ENCODE results near the gene BBIP1. TPM values are rescaled to one million over a fixed set of nuclear protein-coding genes. Genes with fewer than 3 reads are reported as not detected.

BBIP1 gene
- total and polyA plus RNA-seq, 10 of the 15 experiments (the other 5 are each of a cell fraction or from before 2014, with no cell fraction given): 13.8 to 40.8 (median 31.3) TPM

DNA sequence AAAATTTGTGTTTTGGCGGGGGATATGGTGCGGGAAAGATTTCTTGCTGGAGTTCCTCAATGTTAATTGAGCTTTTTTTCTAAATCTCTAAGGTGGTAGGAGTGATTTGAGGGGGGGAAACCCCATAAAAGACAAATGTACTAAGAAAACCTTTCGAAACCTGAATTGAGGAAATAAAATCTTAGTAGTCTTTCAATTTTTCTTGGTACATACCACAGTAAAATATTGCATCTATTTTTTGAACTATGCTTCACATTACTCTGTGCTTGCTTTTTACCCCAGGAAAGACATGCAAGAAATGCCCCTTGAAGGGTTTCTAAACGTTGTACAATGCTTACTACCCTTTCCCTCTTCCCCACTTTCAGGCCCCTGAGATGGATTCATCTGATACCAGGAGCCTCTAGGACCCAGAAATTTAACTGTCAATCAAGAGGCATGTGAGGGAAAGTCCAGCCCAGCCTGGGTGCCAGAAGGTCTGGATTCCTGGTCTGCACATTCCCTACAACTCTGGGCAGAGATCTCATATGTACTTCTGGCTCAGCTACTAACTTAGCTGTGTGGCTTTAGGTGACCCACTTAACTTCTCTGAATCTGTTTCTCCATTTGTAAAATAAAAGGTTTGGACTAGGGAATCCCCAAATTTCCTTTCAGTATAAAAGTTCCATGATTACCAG is 53.0 kb downstream of the BBIP1 start (continued):
- TF ChIP-seq, protein P1, sequence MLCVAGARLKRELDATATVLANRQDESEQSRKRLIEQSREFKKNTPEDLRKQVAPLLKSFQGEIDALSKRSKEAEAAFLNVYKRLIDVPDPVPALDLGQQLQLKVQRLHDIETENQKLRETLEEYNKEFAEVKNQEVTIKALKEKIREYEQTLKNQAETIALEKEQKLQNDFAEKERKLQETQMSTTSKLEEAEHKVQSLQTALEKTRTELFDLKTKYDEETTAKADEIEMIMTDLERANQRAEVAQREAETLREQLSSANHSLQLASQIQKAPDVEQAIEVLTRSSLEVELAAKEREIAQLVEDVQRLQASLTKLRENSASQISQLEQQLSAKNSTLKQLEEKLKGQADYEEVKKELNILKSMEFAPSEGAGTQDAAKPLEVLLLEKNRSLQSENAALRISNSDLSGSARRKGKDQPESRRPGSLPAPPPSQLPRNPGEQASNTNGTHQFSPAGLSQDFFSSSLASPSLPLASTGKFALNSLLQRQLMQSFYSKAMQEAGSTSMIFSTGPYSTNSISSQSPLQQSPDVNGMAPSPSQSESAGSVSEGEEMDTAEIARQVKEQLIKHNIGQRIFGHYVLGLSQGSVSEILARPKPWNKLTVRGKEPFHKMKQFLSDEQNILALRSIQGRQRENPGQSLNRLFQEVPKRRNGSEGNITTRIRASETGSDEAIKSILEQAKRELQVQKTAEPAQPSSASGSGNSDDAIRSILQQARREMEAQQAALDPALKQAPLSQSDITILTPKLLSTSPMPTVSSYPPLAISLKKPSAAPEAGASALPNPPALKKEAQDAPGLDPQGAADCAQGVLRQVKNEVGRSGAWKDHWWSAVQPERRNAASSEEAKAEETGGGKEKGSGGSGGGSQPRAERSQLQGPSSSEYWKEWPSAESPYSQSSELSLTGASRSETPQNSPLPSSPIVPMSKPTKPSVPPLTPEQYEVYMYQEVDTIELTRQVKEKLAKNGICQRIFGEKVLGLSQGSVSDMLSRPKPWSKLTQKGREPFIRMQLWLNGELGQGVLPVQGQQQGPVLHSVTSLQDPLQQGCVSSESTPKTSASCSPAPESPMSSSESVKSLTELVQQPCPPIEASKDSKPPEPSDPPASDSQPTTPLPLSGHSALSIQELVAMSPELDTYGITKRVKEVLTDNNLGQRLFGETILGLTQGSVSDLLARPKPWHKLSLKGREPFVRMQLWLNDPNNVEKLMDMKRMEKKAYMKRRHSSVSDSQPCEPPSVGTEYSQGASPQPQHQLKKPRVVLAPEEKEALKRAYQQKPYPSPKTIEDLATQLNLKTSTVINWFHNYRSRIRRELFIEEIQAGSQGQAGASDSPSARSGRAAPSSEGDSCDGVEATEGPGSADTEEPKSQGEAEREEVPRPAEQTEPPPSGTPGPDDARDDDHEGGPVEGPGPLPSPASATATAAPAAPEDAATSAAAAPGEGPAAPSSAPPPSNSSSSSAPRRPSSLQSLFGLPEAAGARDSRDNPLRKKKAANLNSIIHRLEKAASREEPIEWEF (IDR thresholded peaks at IDR 0.05; ENCODE audit: insufficient replicate concordance, low read depth, low read length): no peak
- TF ChIP-seq MTA3 (IDR thresholded peaks at IDR 0.05; ENCODE audit: borderline replicate concordance, low read length) (no peak), ATF7 (IDR thresholded peaks at IDR 0.05; ENCODE audit: low read depth) (peak; percentile 56), CHD2 (IDR thresholded peaks at IDR 0.05; ENCODE audit: borderline replicate concordance, low read depth, low read length) (no peak), SMAD1 (IDR thresholded peaks at IDR 0.05; ENCODE audit: low read depth, partially characterized antibody) (no peak), CREB1 (IDR thresholded peaks at IDR 0.05; ENCODE audit: low read depth) (no peak), JUND (IDR thresholded peaks at IDR 0.05; ENCODE audit: low read depth, low read length) (no peak), ZNF217 (IDR thresholded peaks at IDR 0.05) (peak; percentile 98), FOS (IDR thresholded peaks at IDR 0.05; ENCODE audit: borderline replicate concordance, extremely low read depth, insufficient read length) (no peak), KDM1A (IDR thresholded peaks at IDR 0.05; ENCODE audit: borderline replicate concordance) (0 out of 2 replicates have a peak, but pooled peaks have one; percentile 68)
- TF ChIP-seq, protein P2, sequence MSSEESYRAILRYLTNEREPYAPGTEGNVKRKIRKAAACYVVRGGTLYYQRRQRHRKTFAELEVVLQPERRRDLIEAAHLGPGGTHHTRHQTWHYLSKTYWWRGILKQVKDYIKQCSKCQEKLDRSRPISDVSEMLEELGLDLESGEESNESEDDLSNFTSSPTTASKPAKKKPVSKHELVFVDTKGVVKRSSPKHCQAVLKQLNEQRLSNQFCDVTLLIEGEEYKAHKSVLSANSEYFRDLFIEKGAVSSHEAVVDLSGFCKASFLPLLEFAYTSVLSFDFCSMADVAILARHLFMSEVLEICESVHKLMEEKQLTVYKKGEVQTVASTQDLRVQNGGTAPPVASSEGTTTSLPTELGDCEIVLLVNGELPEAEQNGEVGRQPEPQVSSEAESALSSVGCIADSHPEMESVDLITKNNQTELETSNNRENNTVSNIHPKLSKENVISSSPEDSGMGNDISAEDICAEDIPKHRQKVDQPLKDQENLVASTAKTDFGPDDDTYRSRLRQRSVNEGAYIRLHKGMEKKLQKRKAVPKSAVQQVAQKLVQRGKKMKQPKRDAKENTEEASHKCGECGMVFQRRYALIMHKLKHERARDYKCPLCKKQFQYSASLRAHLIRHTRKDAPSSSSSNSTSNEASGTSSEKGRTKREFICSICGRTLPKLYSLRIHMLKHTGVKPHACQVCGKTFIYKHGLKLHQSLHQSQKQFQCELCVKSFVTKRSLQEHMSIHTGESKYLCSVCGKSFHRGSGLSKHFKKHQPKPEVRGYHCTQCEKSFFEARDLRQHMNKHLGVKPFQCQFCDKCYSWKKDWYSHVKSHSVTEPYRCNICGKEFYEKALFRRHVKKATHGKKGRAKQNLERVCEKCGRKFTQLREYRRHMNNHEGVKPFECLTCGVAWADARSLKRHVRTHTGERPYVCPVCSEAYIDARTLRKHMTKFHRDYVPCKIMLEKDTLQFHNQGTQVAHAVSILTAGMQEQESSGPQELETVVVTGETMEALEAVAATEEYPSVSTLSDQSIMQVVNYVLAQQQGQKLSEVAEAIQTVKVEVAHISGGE (CRISPR knock-in tag; IDR thresholded peaks at IDR 0.05): no peak
- TF ChIP-seq, protein P3, sequence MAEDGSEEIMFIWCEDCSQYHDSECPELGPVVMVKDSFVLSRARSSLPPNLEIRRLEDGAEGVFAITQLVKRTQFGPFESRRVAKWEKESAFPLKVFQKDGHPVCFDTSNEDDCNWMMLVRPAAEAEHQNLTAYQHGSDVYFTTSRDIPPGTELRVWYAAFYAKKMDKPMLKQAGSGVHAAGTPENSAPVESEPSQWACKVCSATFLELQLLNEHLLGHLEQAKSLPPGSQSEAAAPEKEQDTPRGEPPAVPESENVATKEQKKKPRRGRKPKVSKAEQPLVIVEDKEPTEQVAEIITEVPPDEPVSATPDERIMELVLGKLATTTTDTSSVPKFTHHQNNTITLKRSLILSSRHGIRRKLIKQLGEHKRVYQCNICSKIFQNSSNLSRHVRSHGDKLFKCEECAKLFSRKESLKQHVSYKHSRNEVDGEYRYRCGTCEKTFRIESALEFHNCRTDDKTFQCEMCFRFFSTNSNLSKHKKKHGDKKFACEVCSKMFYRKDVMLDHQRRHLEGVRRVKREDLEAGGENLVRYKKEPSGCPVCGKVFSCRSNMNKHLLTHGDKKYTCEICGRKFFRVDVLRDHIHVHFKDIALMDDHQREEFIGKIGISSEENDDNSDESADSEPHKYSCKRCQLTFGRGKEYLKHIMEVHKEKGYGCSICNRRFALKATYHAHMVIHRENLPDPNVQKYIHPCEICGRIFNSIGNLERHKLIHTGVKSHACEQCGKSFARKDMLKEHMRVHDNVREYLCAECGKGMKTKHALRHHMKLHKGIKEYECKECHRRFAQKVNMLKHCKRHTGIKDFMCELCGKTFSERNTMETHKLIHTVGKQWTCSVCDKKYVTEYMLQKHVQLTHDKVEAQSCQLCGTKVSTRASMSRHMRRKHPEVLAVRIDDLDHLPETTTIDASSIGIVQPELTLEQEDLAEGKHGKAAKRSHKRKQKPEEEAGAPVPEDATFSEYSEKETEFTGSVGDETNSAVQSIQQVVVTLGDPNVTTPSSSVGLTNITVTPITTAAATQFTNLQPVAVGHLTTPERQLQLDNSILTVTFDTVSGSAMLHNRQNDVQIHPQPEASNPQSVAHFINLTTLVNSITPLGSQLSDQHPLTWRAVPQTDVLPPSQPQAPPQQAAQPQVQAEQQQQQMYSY (CRISPR knock-in tag; IDR thresholded peaks at IDR 0.05): no peak
- TF ChIP-seq, protein P4, sequence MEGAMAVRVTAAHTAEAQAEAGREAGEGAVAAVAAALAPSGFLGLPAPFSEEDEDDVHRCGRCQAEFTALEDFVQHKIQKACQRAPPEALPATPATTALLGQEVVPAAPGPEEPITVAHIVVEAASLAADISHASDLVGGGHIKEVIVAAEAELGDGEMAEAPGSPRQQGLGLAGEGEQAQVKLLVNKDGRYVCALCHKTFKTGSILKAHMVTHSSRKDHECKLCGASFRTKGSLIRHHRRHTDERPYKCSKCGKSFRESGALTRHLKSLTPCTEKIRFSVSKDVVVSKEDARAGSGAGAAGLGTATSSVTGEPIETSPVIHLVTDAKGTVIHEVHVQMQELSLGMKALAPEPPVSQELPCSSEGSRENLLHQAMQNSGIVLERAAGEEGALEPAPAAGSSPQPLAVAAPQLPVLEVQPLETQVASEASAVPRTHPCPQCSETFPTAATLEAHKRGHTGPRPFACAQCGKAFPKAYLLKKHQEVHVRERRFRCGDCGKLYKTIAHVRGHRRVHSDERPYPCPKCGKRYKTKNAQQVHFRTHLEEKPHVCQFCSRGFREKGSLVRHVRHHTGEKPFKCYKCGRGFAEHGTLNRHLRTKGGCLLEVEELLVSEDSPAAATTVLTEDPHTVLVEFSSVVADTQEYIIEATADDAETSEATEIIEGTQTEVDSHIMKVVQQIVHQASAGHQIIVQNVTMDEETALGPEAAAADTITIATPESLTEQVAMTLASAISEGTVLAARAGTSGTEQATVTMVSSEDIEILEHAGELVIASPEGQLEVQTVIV (IDR thresholded peaks at IDR 0.05; ENCODE audit: borderline replicate concordance, partially characterized antibody): no peak

Measured in GM12878 (cell line).